HG03521 (cell line): ENCODE measurements around the gene TSHZ2.

Source experiments
- ATAC-seq: cut with Tn5 transposase; IDR thresholded peaks from one replicate; pipeline ENCODE4 v1.9.1; 2021; ENCODE audit warnings: mild to moderate bottlenecking, moderate library complexity; ENCODE audit not compliant: unreplicated experiment

The TSHZ2 gene

GRCh38 chr20:52972190-52972937, at the start of gene TSHZ2:
TSS of gene TSHZ2 (plus strand) at chr20:52972358. CDS start at chr20:52973294, 936 bp downstream.
- ATAC-seq = no peak

- no peak for ATAC-seq
These were observed 49.7 kb upstream of the TSHZ2 start for GRCh38 chr20:52922436-52922835.

- no peak for ATAC-seq
These were observed 48.8 kb upstream of the TSHZ2 start for GRCh38 chr20:52923123-52923937.

- no peak for ATAC-seq
These were observed 47.5 kb upstream of the TSHZ2 start for GRCh38 chr20:52924411-52925271.

- ATAC-seq = no peak
These were observed 45.7 kb upstream of the TSHZ2 start for GRCh38 chr20:52926505-52926904.

GRCh38 chr20:52933867-52934266, 38.3 kb upstream of the TSHZ2 start:
- ATAC-seq = no peak

GRCh38 chr20:52936351-52937340, 35.5 kb upstream of the TSHZ2 start:
- no peak for ATAC-seq

GRCh38 chr20:52937591-52938100, 34.5 kb upstream of the TSHZ2 start:
- ATAC-seq = no peak

GRCh38 chr20:52939141-52939540, 33.0 kb upstream of the TSHZ2 start:
- no peak for ATAC-seq

GRCh38 chr20:52941808-52942207, 30.4 kb upstream of the TSHZ2 start:
- ATAC-seq = no peak

GRCh38 chr20:52943185-52943841, 28.8 kb upstream of the TSHZ2 start:
- no peak for ATAC-seq

GRCh38 chr20:52945268-52945667, 26.9 kb upstream of the TSHZ2 start:
- no peak for ATAC-seq

- ATAC-seq = no peak
These were observed 26.2 kb upstream of the TSHZ2 start for GRCh38 chr20:52945862-52946522.

- no peak for ATAC-seq
These were observed 23.7 kb upstream of the TSHZ2 start for GRCh38 chr20:52948491-52948890.

- ATAC-seq = no peak
These were observed 19.1 kb upstream of the TSHZ2 start for GRCh38 chr20:52953020-52953419.

- no peak for ATAC-seq
These were observed 17.3 kb upstream of the TSHZ2 start for GRCh38 chr20:52954849-52955248.

- no peak for ATAC-seq
These were observed 13.9 kb upstream of the TSHZ2 start for GRCh38 chr20:52958211-52958610.

- ATAC-seq = no peak
These were observed 13.0 kb upstream of the TSHZ2 start for GRCh38 chr20:52959125-52959524.

- ATAC-seq = no peak
These were observed 10.0 kb upstream of the TSHZ2 start for GRCh38 chr20:52962183-52962582.
